NB4 (cell line): ENCODE data around the gene GPX7.

Experiments
- CTCF ChIP-seq: IDR thresholded peaks from one replicate; pipeline ENCODE4 v1.5.1; 2012; ENCODE audit warnings: low read depth, low read length
- MAX ChIP-seq: IDR thresholded peaks from 2 replicates; pipeline ENCODE4 v1.6.1; 2011; ENCODE audit warnings: low read depth, low read length
- POLR2A ChIP-seq: IDR thresholded peaks from 2 replicates; pipeline ENCODE4 v1.6.1; 2011; ENCODE audit warnings: mild to moderate bottlenecking; ENCODE audit not compliant: insufficient read length; ENCODE audit errors: extremely low read depth

GRCh38 chr1:52651904-52652303 lies 49.7 kb downstream of the GPX7 start:
- no peak for TF ChIP-seq CTCF
- no peak for TF ChIP-seq MAX
- no peak for TF ChIP-seq POLR2A
